ENCODE data around the gene TTC7B.

The TTC7B gene

GRCh38 chr14:90579088-90579487, 237.1 kb downstream of the TTC7B start:
- Histone ChIP-seq H3K4me1 (ENCODE audit: insufficient read depth, low read length, severe bottlenecking) (no peaks in the 10 kb centered on the region), H3K4me2 (ENCODE audit: low read length) (no peak overlapping the region), H3K9ac (ENCODE audit: low read length) (no peak overlapping the region), H3K27me3 (ENCODE audit: insufficient read depth, low read length) (0 out of 2 replicates have a peak, but pooled peaks cover 12% of the 10 kb centered on the region), H3K4me3 (ENCODE audit: low read depth, low read length, poor library complexity, severe bottlenecking) (no peak overlapping the region), H3K9me3 (ENCODE audit: low read length) (no peaks in the 10 kb centered on the region), H3F3A (ENCODE audit: insufficient read depth, low read length) (no peaks in the 10 kb centered on the region), H3K27ac (ENCODE audit: low read depth, low read length, poor library complexity, severe bottlenecking) (no peak overlapping the region), H4K20me1 (ENCODE audit: insufficient read depth, low read length) (no peaks in the 10 kb centered on the region), H3K9me2 (ENCODE audit: low read depth, low read length) (no peaks in the 10 kb centered on the region), H3K79me2 (ENCODE audit: insufficient read depth, low read length) (no peaks in the 10 kb centered on the region), H2AFZ (ENCODE audit: low read length) (no peak overlapping the region), H3K36me3 (ENCODE audit: insufficient read depth, low read length) (no peaks in the 10 kb centered on the region)
- TF ChIP-seq, protein P1, sequence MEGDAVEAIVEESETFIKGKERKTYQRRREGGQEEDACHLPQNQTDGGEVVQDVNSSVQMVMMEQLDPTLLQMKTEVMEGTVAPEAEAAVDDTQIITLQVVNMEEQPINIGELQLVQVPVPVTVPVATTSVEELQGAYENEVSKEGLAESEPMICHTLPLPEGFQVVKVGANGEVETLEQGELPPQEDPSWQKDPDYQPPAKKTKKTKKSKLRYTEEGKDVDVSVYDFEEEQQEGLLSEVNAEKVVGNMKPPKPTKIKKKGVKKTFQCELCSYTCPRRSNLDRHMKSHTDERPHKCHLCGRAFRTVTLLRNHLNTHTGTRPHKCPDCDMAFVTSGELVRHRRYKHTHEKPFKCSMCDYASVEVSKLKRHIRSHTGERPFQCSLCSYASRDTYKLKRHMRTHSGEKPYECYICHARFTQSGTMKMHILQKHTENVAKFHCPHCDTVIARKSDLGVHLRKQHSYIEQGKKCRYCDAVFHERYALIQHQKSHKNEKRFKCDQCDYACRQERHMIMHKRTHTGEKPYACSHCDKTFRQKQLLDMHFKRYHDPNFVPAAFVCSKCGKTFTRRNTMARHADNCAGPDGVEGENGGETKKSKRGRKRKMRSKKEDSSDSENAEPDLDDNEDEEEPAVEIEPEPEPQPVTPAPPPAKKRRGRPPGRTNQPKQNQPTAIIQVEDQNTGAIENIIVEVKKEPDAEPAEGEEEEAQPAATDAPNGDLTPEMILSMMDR (IDR thresholded peaks at IDR 0.05; ENCODE audit: low read length), result no peak
- TF ChIP-seq EZH2 (IDR thresholded peaks at IDR 0.05; ENCODE audit: borderline replicate concordance, low read length), result no peak

GRCh38 chr14:90578283-90578985, 237.8 kb downstream of the TTC7B start:
- H2AFZ ChIP-seq (ENCODE audit: low read length), result no peak overlapping the region
- no peaks in the 10 kb centered on the region for H3K79me2 ChIP-seq (ENCODE audit: insufficient read depth, low read length)
- no peaks in the 10 kb centered on the region for H3F3A ChIP-seq (ENCODE audit: insufficient read depth, low read length)
- no peaks in the 10 kb centered on the region for H4K20me1 ChIP-seq (ENCODE audit: insufficient read depth, low read length)
- H3K27ac ChIP-seq (ENCODE audit: low read depth, low read length, poor library complexity, severe bottlenecking), result no peak overlapping the region
- H3K36me3 ChIP-seq (ENCODE audit: insufficient read depth, low read length), result no peaks in the 10 kb centered on the region
- H3K9ac ChIP-seq (ENCODE audit: low read length), result no peak overlapping the region
- TF ChIP-seq, protein P1 (IDR thresholded peaks at IDR 0.05; ENCODE audit: low read length), result no peak
- TF ChIP-seq EZH2 (IDR thresholded peaks at IDR 0.05; ENCODE audit: borderline replicate concordance, low read length), result no peak
- no peaks in the 10 kb centered on the region for H3K9me3 ChIP-seq (ENCODE audit: low read length)
- H3K27me3 ChIP-seq (ENCODE audit: insufficient read depth, low read length), result 0 out of 2 replicates have a peak, but pooled peaks cover 11% of the 10 kb centered on the region
- no peak overlapping the region for H3K4me2 ChIP-seq (ENCODE audit: low read length)
- H3K9me2 ChIP-seq (ENCODE audit: low read depth, low read length), result no peaks in the 10 kb centered on the region
- no peak overlapping the region for H3K4me3 ChIP-seq (ENCODE audit: low read depth, low read length, poor library complexity, severe bottlenecking)
- H3K4me1 ChIP-seq (ENCODE audit: insufficient read depth, low read length, severe bottlenecking), result no peaks in the 10 kb centered on the region

- no peak for TF ChIP-seq EZH2 (IDR thresholded peaks at IDR 0.05; ENCODE audit: borderline replicate concordance, low read length)
- TF ChIP-seq, protein P1 (IDR thresholded peaks at IDR 0.05; ENCODE audit: low read length), result no peak
- H3K9me2 ChIP-seq (ENCODE audit: low read depth, low read length), result no peaks in the 10 kb centered on the region
- no peak overlapping the region for H3K27ac ChIP-seq (ENCODE audit: low read depth, low read length, poor library complexity, severe bottlenecking)
- H3K4me3 ChIP-seq (ENCODE audit: low read depth, low read length, poor library complexity, severe bottlenecking), result no peak overlapping the region
- H3K79me2 ChIP-seq (ENCODE audit: insufficient read depth, low read length), result no peaks in the 10 kb centered on the region
- no peak overlapping the region for H3K4me2 ChIP-seq (ENCODE audit: low read length)
- H2AFZ ChIP-seq (ENCODE audit: low read length), result no peak overlapping the region
- no peak overlapping the region for H3K9ac ChIP-seq (ENCODE audit: low read length)
- H3F3A ChIP-seq (ENCODE audit: insufficient read depth, low read length), result no peaks in the 10 kb centered on the region
- H3K36me3 ChIP-seq (ENCODE audit: insufficient read depth, low read length), result no peaks in the 10 kb centered on the region
- 0 out of 2 replicates have a peak, but pooled peaks cover 11% of the 10 kb centered on the region for H3K27me3 ChIP-seq (ENCODE audit: insufficient read depth, low read length)
- no peaks in the 10 kb centered on the region for H4K20me1 ChIP-seq (ENCODE audit: insufficient read depth, low read length)
- H3K4me1 ChIP-seq (ENCODE audit: insufficient read depth, low read length, severe bottlenecking), result no peaks in the 10 kb centered on the region
- no peaks in the 10 kb centered on the region for H3K9me3 ChIP-seq (ENCODE audit: low read length)
Measured at GRCh38 chr14:90577661-90578282, 238.5 kb downstream of the TTC7B start.
